ENCODE data around the gene ENOX1. TPM values are rescaled to one million over a fixed set of nuclear protein-coding genes. Genes with fewer than 3 reads are reported as not detected.
A peak's percentile ranks its signal among the peaks of the same experiment; 100 is the strongest.

Gene ENOX1
- total and polyA plus RNA-seq, 5 donors, result 2.1 to 2.6 (median 2.2) TPM

DNA sequence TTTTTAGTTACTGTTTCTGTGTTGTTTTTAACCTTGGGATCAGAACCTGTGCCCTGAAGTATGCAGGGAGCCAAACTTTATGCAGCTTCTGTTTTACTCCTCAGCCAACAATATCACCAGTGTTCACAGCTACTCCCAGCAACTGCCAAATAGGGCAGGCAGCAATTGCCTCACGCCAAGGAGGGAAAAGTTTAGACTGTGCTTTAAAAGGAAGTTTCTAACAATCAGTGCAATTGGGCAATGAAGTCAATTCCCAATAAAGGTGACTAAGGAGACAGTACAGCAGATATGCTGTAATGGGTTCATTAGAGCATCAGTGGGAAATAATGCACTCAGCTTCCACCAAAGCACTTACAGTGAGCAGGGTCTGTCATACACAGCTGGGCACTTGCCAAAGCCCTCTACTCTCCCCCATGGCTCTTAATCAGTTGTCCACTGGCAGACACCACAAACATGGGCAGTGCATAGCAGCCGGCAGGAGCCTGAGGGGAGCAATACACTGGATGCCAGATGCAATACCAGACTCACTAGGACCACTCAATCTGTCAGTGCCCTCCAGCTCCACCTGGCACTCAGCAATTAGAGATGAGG lies 19.3 kb downstream of the ENOX1 start:
- Histone ChIP-seq H3K4me1 (ENCODE audit: control insufficient read depth, insufficient read depth, low read length) (peaks cover 6% of the 10 kb centered on the region), H3K27ac (ENCODE audit: low read length) (peak overlapping the region; percentile 86), H3K4me3 (ENCODE audit: low read length) (no peak overlapping the region), H3K27me3 (ENCODE audit: control insufficient read depth, insufficient read depth) (no peaks in the 10 kb centered on the region), H3K9me3 (ENCODE audit: control insufficient read depth, low read length) (no peaks in the 10 kb centered on the region)
- intact Hi-C loops (cut with DNase I), result no loop called here
- ATAC-seq (peak; percentile 90 to 92), DNase-seq (peak; percentile 40 to 71 (median 58))
- WGBS, result 15% methylated on average over 2 of the region's 2 CpGs

DNA sequence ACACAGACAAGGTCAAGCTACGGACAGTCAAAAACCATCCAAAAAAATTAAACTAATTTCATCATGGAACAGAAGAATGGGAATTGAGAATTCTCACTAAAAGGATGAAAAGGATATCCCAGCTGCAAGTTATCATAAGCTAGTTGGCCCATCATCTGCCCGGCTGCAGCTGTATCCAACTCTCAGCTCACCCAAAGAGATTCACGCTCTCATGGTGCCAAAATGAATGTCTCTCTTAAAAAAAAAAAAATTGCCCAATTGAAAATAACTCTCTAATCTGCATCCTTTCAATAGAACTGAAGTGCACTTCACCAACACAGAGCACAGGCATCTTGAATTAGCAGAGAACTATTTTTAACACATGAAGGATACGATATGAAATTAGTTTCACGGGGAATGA lies 20.0 kb downstream of the ENOX1 start:
- H3K9me3 ChIP-seq (ENCODE audit: control insufficient read depth, low read length), result no peaks in the 10 kb centered on the region
- no peaks in the 10 kb centered on the region for H3K27me3 ChIP-seq (ENCODE audit: control insufficient read depth, insufficient read depth)
- H3K4me3 ChIP-seq (ENCODE audit: low read length), result no peak overlapping the region
- peaks cover 6% of the 10 kb centered on the region for H3K4me1 ChIP-seq (ENCODE audit: control insufficient read depth, insufficient read depth, low read length)
- no peak overlapping the region for H3K27ac ChIP-seq (ENCODE audit: low read length)
- WGBS, result 27% methylated on average over 5 of the region's 5 CpGs
- peak; percentile 49 to 68 (median 66) for DNase-seq
- intact Hi-C loops (cut with DNase I), result no loop called here
- ATAC-seq, result peak; percentile 72 to 87

DNA sequence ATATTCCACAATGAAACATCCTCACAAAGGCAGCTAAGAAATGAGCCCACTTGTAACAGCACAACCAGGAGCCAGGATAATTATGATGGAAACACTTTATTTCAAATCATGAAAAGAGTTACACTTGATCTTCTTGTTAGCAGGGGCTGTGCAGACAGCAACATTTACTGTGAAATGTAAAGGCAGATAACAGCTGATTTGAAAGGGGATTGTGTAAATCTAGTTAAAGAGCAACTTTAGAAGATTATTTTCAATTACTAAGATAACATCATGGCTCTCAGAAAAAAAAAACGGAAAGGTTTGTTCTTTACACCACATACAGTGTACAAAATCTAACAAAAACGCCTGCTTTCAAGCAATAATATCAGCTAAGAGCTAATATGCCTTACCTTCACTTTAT lies 22.4 kb downstream of the ENOX1 start:
- ATAC-seq (no peak), DNase-seq (no peak)
- Histone ChIP-seq H3K4me3 (ENCODE audit: low read length) (no peak overlapping the region), H3K27me3 (ENCODE audit: control insufficient read depth, insufficient read depth) (no peaks in the 10 kb centered on the region), H3K27ac (ENCODE audit: low read length) (no peak overlapping the region), H3K4me1 (ENCODE audit: control insufficient read depth, insufficient read depth, low read length) (peaks cover 7% of the 10 kb centered on the region), H3K9me3 (ENCODE audit: control insufficient read depth, low read length) (no peaks in the 10 kb centered on the region)
- intact Hi-C loops (cut with DNase I), result no loop called here
- WGBS, result 59% methylated on average over 2 of the region's 2 CpGs

- no peaks in the 10 kb centered on the region for H3K9me3 ChIP-seq (ENCODE audit: control insufficient read depth, low read length)
- no peak for DNase-seq
- no peak overlapping the region for H3K4me3 ChIP-seq (ENCODE audit: low read length)
- 83% methylated on average over 6 of the region's 6 CpGs for WGBS
- H3K27ac ChIP-seq (ENCODE audit: low read length), result no peak overlapping the region
- peaks cover 7% of the 10 kb centered on the region for H3K4me1 ChIP-seq (ENCODE audit: control insufficient read depth, insufficient read depth, low read length)
- intact Hi-C loops (cut with DNase I), result no loop called here
- ATAC-seq, result no peak
- H3K27me3 ChIP-seq (ENCODE audit: control insufficient read depth, insufficient read depth), result no peaks in the 10 kb centered on the region
Measured at GRCh38 chr13:43763143-43763759, 23.5 kb downstream of the ENOX1 start.

- H3K9me3 ChIP-seq (ENCODE audit: control insufficient read depth, low read length), result no peaks in the 10 kb centered on the region
- no peak for ATAC-seq
- H3K4me1 ChIP-seq (ENCODE audit: control insufficient read depth, insufficient read depth, low read length), result peaks cover 4% of the 10 kb centered on the region
- intact Hi-C loops (cut with DNase I), result no loop called here
- WGBS, result 79% methylated on average over 4 of the region's 4 CpGs
- no peak overlapping the region for H3K27ac ChIP-seq (ENCODE audit: low read length)
- H3K4me3 ChIP-seq (ENCODE audit: low read length), result no peak overlapping the region
- DNase-seq, result no peak
- H3K27me3 ChIP-seq (ENCODE audit: control insufficient read depth, insufficient read depth), result no peaks in the 10 kb centered on the region
Measured at GRCh38 chr13:43761616-43762315, 25.0 kb downstream of the ENOX1 start.

GRCh38 chr13:43760257-43760656 lies 26.5 kb downstream of the ENOX1 start:
- Histone ChIP-seq H3K9me3 (ENCODE audit: control insufficient read depth, low read length) (no peaks in the 10 kb centered on the region), H3K27me3 (ENCODE audit: control insufficient read depth, insufficient read depth) (no peaks in the 10 kb centered on the region), H3K27ac (ENCODE audit: low read length) (no peak overlapping the region), H3K4me3 (ENCODE audit: low read length) (no peak overlapping the region), H3K4me1 (ENCODE audit: control insufficient read depth, insufficient read depth, low read length) (peaks cover 3% of the 10 kb centered on the region)
- no peak for DNase-seq
- intact Hi-C loops (cut with DNase I), result no loop called here
- WGBS, result 69% methylated on average over 3 of the region's 3 CpGs
- no peak for ATAC-seq

- WGBS, result 92% methylated on average over 1 of the region's 1 CpG
- Histone ChIP-seq H3K9me3 (ENCODE audit: control insufficient read depth, low read length) (no peaks in the 10 kb centered on the region), H3K4me3 (ENCODE audit: low read length) (no peak overlapping the region), H3K4me1 (ENCODE audit: control insufficient read depth, insufficient read depth, low read length) (peaks cover 1% of the 10 kb centered on the region), H3K27me3 (ENCODE audit: control insufficient read depth, insufficient read depth) (no peaks in the 10 kb centered on the region), H3K27ac (ENCODE audit: low read length) (no peak overlapping the region)
- DNase-seq (no peak), ATAC-seq (no peak)
- intact Hi-C loops (cut with DNase I), result no loop called here
Measured at GRCh38 chr13:43758834-43759233, 27.9 kb downstream of the ENOX1 start.

DNA sequence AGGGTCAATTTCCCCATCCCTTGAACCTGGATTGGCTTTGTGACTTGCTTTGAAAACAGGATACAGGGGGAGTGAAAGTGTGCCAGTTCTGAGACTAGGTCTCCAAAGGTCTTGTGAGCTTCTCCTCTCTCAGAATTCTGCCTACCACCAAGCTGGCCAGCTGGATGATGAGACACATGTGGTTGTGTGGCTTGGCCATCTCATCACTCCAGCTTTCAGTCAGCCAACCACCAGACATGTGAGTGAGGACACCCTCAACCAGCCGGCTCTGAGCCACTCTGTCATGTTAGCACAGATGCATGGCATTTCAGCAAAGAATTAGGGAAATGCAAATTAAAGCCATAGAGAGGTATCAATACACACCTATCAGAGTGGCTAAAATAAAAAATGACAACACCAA lies 29.5 kb downstream of the ENOX1 start:
- no peak overlapping the region for H3K4me3 ChIP-seq (ENCODE audit: low read length)
- WGBS, result 94% methylated on average over 1 of the region's 1 CpG
- intact Hi-C loops (cut with DNase I), result no loop called here
- H3K9me3 ChIP-seq (ENCODE audit: control insufficient read depth, low read length), result no peaks in the 10 kb centered on the region
- DNase-seq (no peak), ATAC-seq (no peak)
- H3K27me3 ChIP-seq (ENCODE audit: control insufficient read depth, insufficient read depth), result no peaks in the 10 kb centered on the region
- H3K4me1 ChIP-seq (ENCODE audit: control insufficient read depth, insufficient read depth, low read length), result peaks cover 1% of the 10 kb centered on the region
- H3K27ac ChIP-seq (ENCODE audit: low read length), result no peak overlapping the region

GRCh38 chr13:43755844-43756243 lies 30.9 kb downstream of the ENOX1 start:
- intact Hi-C loops (cut with DNase I), result no loop called here
- no peaks in the 10 kb centered on the region for H3K9me3 ChIP-seq (ENCODE audit: control insufficient read depth, low read length)
- H3K4me3 ChIP-seq (ENCODE audit: low read length), result no peak overlapping the region
- H3K4me1 ChIP-seq (ENCODE audit: control insufficient read depth, insufficient read depth, low read length), result peaks cover 1% of the 10 kb centered on the region
- DNase-seq, result no peak
- no peak for ATAC-seq
- no peak overlapping the region for H3K27ac ChIP-seq (ENCODE audit: low read length)
- 72% methylated on average over 1 of the region's 1 CpG for WGBS
- H3K27me3 ChIP-seq (ENCODE audit: control insufficient read depth, insufficient read depth), result no peaks in the 10 kb centered on the region

GRCh38 chr13:43751624-43752023 lies 35.1 kb downstream of the ENOX1 start:
- Histone ChIP-seq H3K27me3 (ENCODE audit: control insufficient read depth, insufficient read depth) (no peaks in the 10 kb centered on the region), H3K4me1 (ENCODE audit: control insufficient read depth, insufficient read depth, low read length) (no peaks in the 10 kb centered on the region), H3K9me3 (ENCODE audit: control insufficient read depth, low read length) (no peaks in the 10 kb centered on the region), H3K27ac (ENCODE audit: low read length) (no peak overlapping the region), H3K4me3 (ENCODE audit: low read length) (no peak overlapping the region)
- WGBS, result 79% methylated on average over 3 of the region's 3 CpGs
- intact Hi-C loops (cut with DNase I), result no loop called here
- no peak for DNase-seq
- peak in 1 of 2 donors; percentile 34 for ATAC-seq

- Histone ChIP-seq H3K9me3 (ENCODE audit: control insufficient read depth, low read length) (no peaks in the 10 kb centered on the region), H3K4me3 (ENCODE audit: low read length) (no peak overlapping the region), H3K27me3 (ENCODE audit: control insufficient read depth, insufficient read depth) (no peaks in the 10 kb centered on the region), H3K4me1 (ENCODE audit: control insufficient read depth, insufficient read depth, low read length) (no peaks in the 10 kb centered on the region), H3K27ac (ENCODE audit: low read length) (no peak overlapping the region)
- ATAC-seq, result no peak
- intact Hi-C loops (cut with DNase I), result no loop called here
- no peak for DNase-seq
- 75% methylated on average over 1 of the region's 1 CpG for WGBS
Measured at GRCh38 chr13:43749503-43749902, 37.3 kb downstream of the ENOX1 start.

Data from right cardiac atrium (tissue), 5 donors.